ENCODE data around the gene ZNF101. TPM values are rescaled to one million over a fixed set of nuclear protein-coding genes. Genes with fewer than 3 reads are reported as not detected.

Gene ZNF101
- total and polyA plus RNA-seq, 2 of the 4 experiments (the other 2 are of a cell fraction), result 2.8 to 7.3 TPM

DNA sequence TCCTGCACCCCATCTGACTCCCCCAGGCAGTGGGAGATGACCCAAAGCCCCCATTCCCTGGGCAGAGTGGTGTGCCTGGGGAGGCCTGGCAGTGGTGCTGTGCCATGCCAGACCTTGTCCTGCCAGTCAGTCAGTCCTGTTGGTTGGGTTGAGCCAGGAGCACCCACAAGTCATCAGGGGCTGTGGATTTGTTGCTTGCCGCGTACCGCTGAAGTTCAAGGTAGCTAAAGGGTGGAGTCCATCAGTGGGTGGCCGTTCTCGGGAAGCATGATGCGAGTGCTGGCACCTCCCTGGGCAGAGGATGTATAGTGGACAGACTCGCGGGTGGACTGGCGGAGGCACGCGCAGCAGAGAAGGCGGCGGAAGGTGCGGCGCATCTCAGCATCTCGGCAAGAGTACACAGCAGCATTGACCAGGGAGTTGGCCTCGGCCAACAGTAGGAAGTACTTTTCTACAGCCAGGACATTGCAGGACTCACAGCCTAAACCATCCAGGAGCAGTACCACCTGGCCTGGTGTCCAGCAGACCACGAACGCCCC lies 44.5 kb upstream of the ZNF101 start:
- intact Hi-C loops (cut with micrococcal nuclease) (no loop called here), dilution Hi-C loops (cut with HindIII; ENCODE audit: low sequenced_read_pairs, unreplicated experiment) (no loop called here), in situ Hi-C loops (cut with MboI; ENCODE audit: low sequenced_read_pairs) (no loop called here)
- Histone ChIP-seq H4K8ac (ENCODE audit: low read depth in 2 of 2, low read length in 2 of 2) (no peak overlapping the region), H3K4ac (ENCODE audit: low read depth, low read length) (no peak overlapping the region), H2AK5ac (ENCODE audit: low read depth, low read length) (no peak overlapping the region), H2BK5ac (ENCODE audit: low read depth, low read length, poor library complexity, severe bottlenecking) (no peak overlapping the region), H2AK9ac (replicated peaks; ENCODE audit: low read depth, low read length, poor library complexity) (no peak overlapping the region), H3K27ac (ENCODE audit: insufficient read depth, low read length) (no peak overlapping the region), H2AFZ (replicated peaks; ENCODE audit: low read length, poor library complexity) (no peak overlapping the region), H3K9ac (ENCODE audit: low read depth, low read length) (no peak overlapping the region), H2BK120ac (ENCODE audit: low read depth, low read length) (no peak overlapping the region), H3K9me3 (ENCODE audit: control insufficient read depth, insufficient read depth, low read length) (no peaks in the 10 kb centered on the region), H3K4me2 (ENCODE audit: low read depth, low read length) (no peak overlapping the region), H2BK15ac (ENCODE audit: low read depth, low read length) (no peak overlapping the region), H3K23ac (ENCODE audit: low read depth, low read length) (no peak overlapping the region), H4K91ac (ENCODE audit: insufficient read depth, low read depth, low read length) (no peak overlapping the region), H3K4me3 (ENCODE audit: insufficient read depth, low read depth, low read length) (no peak overlapping the region), H3K18ac (ENCODE audit: low read depth, low read length) (no peak overlapping the region), H3K9me1 (ENCODE audit: insufficient read depth, low read length) (peaks cover 3% of the 10 kb centered on the region; the same call in 1 of the 2 replicates), H3K36me3 (ENCODE audit: control insufficient read depth, insufficient read depth, low read length) (no peaks in the 10 kb centered on the region), H2BK20ac (ENCODE audit: low read depth, low read length) (no peak overlapping the region), H4K5ac (ENCODE audit: low read depth, low read length) (no peak overlapping the region), H3K27me3 (ENCODE audit: control insufficient read depth, insufficient read depth, low read length) (no peaks in the 10 kb centered on the region; the same call in 1 of the 2 replicates), H3K79me1 (ENCODE audit: low read depth in 1 of 2, low read length in 2 of 2) (no peaks in the 10 kb centered on the region), H3K14ac (replicated peaks; ENCODE audit: low read depth, low read length) (no peak overlapping the region), H3K4me1 (ENCODE audit: control insufficient read depth, insufficient read depth, low read length) (no peaks in the 10 kb centered on the region), H4K20me1 (ENCODE audit: insufficient read depth, low read length) (no peaks in the 10 kb centered on the region), H3K56ac (ENCODE audit: extremely low read depth, insufficient read depth, low read length) (no peak overlapping the region)
- DNase-seq, result no peak
- TF ChIP-seq CEBPB (IDR thresholded peaks at IDR 0.05; ENCODE audit: low read depth, low read length) (no peak), MAFK (IDR thresholded peaks at IDR 0.05; ENCODE audit: low read depth, low read length) (no peak), FOS (IDR thresholded peaks at IDR 0.05; ENCODE audit: low read depth, low read length) (no peak), NFE2L2 (IDR thresholded peaks at IDR 0.05; ENCODE audit: low read depth, low read length) (no peak), MXI1 (IDR thresholded peaks at IDR 0.05; ENCODE audit: borderline replicate concordance, low read depth, low read length) (no peak), POLR2A (IDR thresholded peaks at IDR 0.05; ENCODE audit: low read depth, low read length) (no peak), RAD21 (IDR thresholded peaks at IDR 0.05; ENCODE audit: low read length) (no peak), RCOR1 (IDR thresholded peaks at IDR 0.05; ENCODE audit: insufficient replicate concordance, low read length) (no peak), SMC3 (IDR thresholded peaks at IDR 0.05; ENCODE audit: low read depth, low read length) (no peak)
- TF ChIP-seq, protein P1, sequence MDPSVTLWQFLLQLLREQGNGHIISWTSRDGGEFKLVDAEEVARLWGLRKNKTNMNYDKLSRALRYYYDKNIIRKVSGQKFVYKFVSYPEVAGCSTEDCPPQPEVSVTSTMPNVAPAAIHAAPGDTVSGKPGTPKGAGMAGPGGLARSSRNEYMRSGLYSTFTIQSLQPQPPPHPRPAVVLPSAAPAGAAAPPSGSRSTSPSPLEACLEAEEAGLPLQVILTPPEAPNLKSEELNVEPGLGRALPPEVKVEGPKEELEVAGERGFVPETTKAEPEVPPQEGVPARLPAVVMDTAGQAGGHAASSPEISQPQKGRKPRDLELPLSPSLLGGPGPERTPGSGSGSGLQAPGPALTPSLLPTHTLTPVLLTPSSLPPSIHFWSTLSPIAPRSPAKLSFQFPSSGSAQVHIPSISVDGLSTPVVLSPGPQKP (IDR thresholded peaks at IDR 0.05; ENCODE audit: borderline replicate concordance, low read depth, low read length), result no peak
- TF ChIP-seq, protein P2, sequence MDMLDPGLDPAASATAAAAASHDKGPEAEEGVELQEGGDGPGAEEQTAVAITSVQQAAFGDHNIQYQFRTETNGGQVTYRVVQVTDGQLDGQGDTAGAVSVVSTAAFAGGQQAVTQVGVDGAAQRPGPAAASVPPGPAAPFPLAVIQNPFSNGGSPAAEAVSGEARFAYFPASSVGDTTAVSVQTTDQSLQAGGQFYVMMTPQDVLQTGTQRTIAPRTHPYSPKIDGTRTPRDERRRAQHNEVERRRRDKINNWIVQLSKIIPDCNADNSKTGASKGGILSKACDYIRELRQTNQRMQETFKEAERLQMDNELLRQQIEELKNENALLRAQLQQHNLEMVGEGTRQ (IDR thresholded peaks at IDR 0.05; ENCODE audit: low read depth, low read length), result no peak
- 95% methylated on average over 8 of the region's 19 CpGs; no CpG with 5 or more reads in 1 of the 2 experiments for WGBS, 2 experiments (ENCODE audit: extremely low coverage in 2 of 2, insufficient read length in 1 of 2)
- BruUV-seq (replicated peaks), result no TSS peak
- POLR2A ChIA-PET (ENCODE audit: unreplicated experiment), result interaction anchor here (0.6 kb wide), 1 partner anchor 64 kb away, joined by 3 read pairs; no protein-coding TSS in a partner anchor
- CTCF ChIA-PET, result interaction anchor here (1.1 kb wide), 1 partner anchor 70 kb away, joined by 3 read pairs; no protein-coding TSS in a partner anchor
- ATAC-seq (ENCODE audit: low read depth), result no peak
